Measurements from ENCODE around the gene SLC39A2.

DNA sequence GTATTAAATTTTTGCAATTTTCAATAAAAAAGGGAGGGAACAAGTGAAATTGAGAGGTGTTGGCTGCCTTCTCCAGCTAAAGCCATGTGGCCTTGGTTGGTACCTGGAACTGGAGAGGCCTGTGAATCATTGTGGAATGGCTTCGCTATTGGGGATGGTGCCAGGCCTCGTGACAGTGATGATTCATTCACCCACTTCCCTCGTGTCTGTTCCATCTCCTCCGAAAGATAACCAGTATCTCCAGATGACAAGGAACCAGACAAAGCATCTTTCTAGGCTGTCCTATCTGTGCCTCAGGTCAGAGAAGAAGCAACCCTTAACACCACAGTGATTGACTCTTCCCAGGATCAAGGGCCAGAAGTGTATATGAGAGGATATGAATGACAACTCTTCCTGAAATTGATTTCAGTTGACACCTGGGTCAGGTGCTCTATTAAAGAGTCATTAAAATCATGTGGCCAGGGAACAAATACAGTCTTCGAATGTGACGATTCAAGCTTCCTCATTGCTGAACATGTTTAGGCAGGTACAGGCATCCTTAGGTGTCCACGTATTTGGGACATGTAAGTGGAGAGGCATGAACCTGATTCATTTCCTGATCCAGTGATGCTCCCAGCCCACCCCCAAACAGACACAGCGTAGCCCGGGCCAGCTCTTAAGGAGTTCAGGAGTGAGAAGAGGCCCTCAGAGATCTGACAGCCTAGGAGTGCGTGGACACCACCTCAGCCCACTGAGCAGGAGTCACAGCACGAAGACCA is 42.8 kb downstream of the SLC39A2 start, which contains the start of gene RNASE7:
- no peak for TF ChIP-seq POLR2A (IDR thresholded peaks at IDR 0.05)
- TF ChIP-seq, protein P1, sequence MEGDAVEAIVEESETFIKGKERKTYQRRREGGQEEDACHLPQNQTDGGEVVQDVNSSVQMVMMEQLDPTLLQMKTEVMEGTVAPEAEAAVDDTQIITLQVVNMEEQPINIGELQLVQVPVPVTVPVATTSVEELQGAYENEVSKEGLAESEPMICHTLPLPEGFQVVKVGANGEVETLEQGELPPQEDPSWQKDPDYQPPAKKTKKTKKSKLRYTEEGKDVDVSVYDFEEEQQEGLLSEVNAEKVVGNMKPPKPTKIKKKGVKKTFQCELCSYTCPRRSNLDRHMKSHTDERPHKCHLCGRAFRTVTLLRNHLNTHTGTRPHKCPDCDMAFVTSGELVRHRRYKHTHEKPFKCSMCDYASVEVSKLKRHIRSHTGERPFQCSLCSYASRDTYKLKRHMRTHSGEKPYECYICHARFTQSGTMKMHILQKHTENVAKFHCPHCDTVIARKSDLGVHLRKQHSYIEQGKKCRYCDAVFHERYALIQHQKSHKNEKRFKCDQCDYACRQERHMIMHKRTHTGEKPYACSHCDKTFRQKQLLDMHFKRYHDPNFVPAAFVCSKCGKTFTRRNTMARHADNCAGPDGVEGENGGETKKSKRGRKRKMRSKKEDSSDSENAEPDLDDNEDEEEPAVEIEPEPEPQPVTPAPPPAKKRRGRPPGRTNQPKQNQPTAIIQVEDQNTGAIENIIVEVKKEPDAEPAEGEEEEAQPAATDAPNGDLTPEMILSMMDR (IDR thresholded peaks at IDR 0.05) = no peak

Measured in tibial nerve (tissue), 3 donors.